ENCODE measurements around the gene NEDD4L. TPM values are rescaled to one million over a fixed set of nuclear protein-coding genes. Genes with fewer than 3 reads are reported as not detected.

Gene NEDD4L
- total and polyA plus RNA-seq, 4 donors = 40.2 to 308 (median 148) TPM

DNA sequence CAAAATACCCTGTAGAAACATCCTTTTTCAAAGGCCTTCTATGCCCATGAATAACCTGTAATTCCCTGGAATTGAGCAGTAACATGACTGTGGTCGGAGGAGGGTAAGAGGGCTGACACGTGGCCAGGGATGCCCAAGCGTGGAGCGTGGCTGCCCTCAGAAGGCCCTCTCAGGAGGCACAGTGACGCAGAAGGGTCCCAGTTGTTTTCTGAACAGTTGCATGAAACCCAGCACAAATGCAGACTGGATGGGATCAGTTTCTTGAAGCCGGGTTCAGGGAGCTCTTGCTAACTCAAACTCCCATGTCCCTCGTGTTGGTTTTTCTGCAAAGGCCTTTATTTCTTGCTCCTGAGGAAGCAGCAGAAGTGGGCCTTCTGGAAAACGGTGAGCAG, 347.9 kb downstream of the NEDD4L start:
- H3K27ac ChIP-seq (ENCODE audit: low read depth in 1 of 2, low read length in 1 of 2) = no peak overlapping the region
- TF ChIP-seq, protein P1, sequence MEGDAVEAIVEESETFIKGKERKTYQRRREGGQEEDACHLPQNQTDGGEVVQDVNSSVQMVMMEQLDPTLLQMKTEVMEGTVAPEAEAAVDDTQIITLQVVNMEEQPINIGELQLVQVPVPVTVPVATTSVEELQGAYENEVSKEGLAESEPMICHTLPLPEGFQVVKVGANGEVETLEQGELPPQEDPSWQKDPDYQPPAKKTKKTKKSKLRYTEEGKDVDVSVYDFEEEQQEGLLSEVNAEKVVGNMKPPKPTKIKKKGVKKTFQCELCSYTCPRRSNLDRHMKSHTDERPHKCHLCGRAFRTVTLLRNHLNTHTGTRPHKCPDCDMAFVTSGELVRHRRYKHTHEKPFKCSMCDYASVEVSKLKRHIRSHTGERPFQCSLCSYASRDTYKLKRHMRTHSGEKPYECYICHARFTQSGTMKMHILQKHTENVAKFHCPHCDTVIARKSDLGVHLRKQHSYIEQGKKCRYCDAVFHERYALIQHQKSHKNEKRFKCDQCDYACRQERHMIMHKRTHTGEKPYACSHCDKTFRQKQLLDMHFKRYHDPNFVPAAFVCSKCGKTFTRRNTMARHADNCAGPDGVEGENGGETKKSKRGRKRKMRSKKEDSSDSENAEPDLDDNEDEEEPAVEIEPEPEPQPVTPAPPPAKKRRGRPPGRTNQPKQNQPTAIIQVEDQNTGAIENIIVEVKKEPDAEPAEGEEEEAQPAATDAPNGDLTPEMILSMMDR (IDR thresholded peaks at IDR 0.05; ENCODE audit: control extremely low read depth, extremely low read depth) = no peak
- no peak overlapping the region for H3K4me3 ChIP-seq
- H3K27me3 ChIP-seq (ENCODE audit: control insufficient read depth in 3 of 3, insufficient read depth in 3 of 3, low read length in 2 of 3) = no peaks in the 10 kb centered on the region
- H3K9ac ChIP-seq (ENCODE audit: insufficient read depth in 1 of 2, low read length in 2 of 2) = no peak overlapping the region
- WGBS, 2 donors = 88 to 90% methylated on average over 8 of the region's 8 CpGs
- ATAC-seq (ENCODE audit: insufficient read depth, low FRiP score) (no peak), DNase-seq (no peak)
- H3K9me3 ChIP-seq (ENCODE audit: control insufficient read depth in 4 of 4, insufficient read depth in 3 of 4, low read length in 3 of 4) = no peaks in the 10 kb centered on the region
- H3K4me1 ChIP-seq (ENCODE audit: control insufficient read depth in 5 of 5, insufficient read depth in 5 of 5, low read length in 5 of 5) = peaks cover 0 to 10% (median 0%) of the 10 kb centered on the region in 5 donors
- peaks cover 6 to 35% (median 20%) of the 10 kb centered on the region in 4 donors for H3K36me3 ChIP-seq (ENCODE audit: control insufficient read depth in 4 of 4, insufficient read depth in 4 of 4, low read length in 4 of 4)

DNA sequence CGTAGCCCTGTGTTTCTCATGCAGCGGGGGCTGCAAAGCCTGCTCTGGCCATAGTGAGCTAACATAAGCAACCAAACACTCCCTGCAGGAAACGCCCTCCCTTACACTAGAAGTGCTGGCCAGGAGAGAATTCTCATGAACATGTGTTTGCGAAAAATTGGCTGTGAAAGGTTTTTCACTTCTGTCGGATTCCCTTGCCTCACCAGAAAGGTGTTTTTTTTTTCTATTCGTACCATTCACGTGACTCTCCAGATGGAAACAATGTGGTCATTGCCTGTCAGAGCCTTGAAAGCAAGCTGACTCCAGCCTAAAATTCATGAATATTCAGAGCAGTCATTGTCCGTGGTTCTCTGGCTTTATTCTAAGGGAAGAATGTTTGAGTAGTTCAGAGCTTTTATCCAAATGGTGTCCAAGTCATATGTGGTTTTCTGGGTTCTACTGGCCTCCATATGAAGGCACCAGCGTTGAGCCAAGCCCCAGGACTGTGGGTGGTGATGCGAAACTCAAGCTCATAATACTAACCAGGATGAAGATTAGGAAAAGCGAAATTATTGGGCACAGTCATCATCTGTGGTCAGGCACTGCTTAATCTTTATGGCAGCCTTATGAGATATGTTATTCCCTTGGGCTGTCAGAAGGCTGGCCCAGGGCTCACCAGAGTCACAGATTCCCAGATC, 348.4 kb downstream of the NEDD4L start:
- ATAC-seq (ENCODE audit: insufficient read depth, low FRiP score) = no peak
- H3K27ac ChIP-seq (ENCODE audit: low read depth in 1 of 2, low read length in 1 of 2) = peak overlapping the region in 1 of 2 donors; percentile 3

DNA sequence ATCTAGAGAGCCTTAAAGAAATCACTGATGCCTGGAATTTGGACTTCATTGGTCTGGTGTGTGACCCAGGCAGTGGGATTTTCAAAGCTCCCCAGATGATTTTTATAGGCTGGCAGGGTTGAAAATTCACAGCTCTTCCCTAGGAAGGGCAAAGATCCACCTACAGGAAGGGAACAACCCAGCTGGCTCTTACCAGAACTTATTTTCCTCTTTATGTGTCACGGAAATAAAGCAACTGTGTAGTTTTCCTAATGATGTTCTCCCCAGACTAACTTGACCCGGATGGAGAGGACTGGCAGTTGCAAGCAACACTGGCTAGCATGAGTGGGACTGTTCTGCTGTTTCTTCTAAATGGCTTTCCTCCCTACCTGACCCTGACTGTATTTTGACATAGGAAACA, 349.3 kb downstream of the NEDD4L start:
- Histone ChIP-seq H3K36me3 (ENCODE audit: control insufficient read depth in 4 of 4, insufficient read depth in 4 of 4, low read length in 4 of 4) (peaks cover 6 to 38% (median 20%) of the 10 kb centered on the region in 4 donors), H3K9me3 (ENCODE audit: control insufficient read depth in 4 of 4, insufficient read depth in 3 of 4, low read length in 3 of 4) (no peaks in the 10 kb centered on the region), H3K27me3 (ENCODE audit: control insufficient read depth in 3 of 3, insufficient read depth in 3 of 3, low read length in 2 of 3) (no peaks in the 10 kb centered on the region), H3K27ac (ENCODE audit: low read depth in 1 of 2, low read length in 1 of 2) (peak overlapping the region in 1 of 2 donors; percentile 49), H3K4me1 (ENCODE audit: control insufficient read depth in 5 of 5, insufficient read depth in 5 of 5, low read length in 5 of 5) (peaks cover 0 to 10% (median 0%) of the 10 kb centered on the region in 5 donors), H3K9ac (ENCODE audit: insufficient read depth in 1 of 2, low read length in 2 of 2) (no peak overlapping the region), H3K4me3 (no peak overlapping the region)
- DNase-seq = no peak
- TF ChIP-seq, protein P1 (IDR thresholded peaks at IDR 0.05; ENCODE audit: control extremely low read depth, extremely low read depth) = no peak
- 82 to 86% methylated on average over 2 of the region's 2 CpGs for WGBS, 2 donors
- ATAC-seq (ENCODE audit: insufficient read depth, low FRiP score) = no peak

More for the DNA sequence above, 348.4 kb downstream of the NEDD4L start:
- no peak overlapping the region for H3K4me3 ChIP-seq
- H3K27me3 ChIP-seq (ENCODE audit: control insufficient read depth in 3 of 3, insufficient read depth in 3 of 3, low read length in 2 of 3) = no peaks in the 10 kb centered on the region
- H3K9ac ChIP-seq (ENCODE audit: insufficient read depth in 1 of 2, low read length in 2 of 2) = peak overlapping the region in 1 of 2 donors; percentile 15
- H3K9me3 ChIP-seq (ENCODE audit: control insufficient read depth in 4 of 4, insufficient read depth in 3 of 4, low read length in 3 of 4) = no peaks in the 10 kb centered on the region
- H3K36me3 ChIP-seq (ENCODE audit: control insufficient read depth in 4 of 4, insufficient read depth in 4 of 4, low read length in 4 of 4) = peaks cover 6 to 40% (median 21%) of the 10 kb centered on the region in 4 donors
- TF ChIP-seq, protein P1 (IDR thresholded peaks at IDR 0.05; ENCODE audit: control extremely low read depth, extremely low read depth) = no peak
- DNase-seq = peak in 2 of 3 donors; percentile 65 to 68
- peaks cover 0 to 10% (median 0%) of the 10 kb centered on the region in 5 donors for H3K4me1 ChIP-seq (ENCODE audit: control insufficient read depth in 5 of 5, insufficient read depth in 5 of 5, low read length in 5 of 5)
- 85 to 91% methylated on average over 11 of the region's 11 CpGs for WGBS, 2 donors

All from lung (tissue), 12 donors.